HG03039 (cell line): Measurements from ENCODE around the gene ZFP57.
"Not testable (repeated sequence)": the region's sequence is repeated elsewhere in the genome, so short reads cannot be mapped to it uniquely, and the experiment has no call there.

Experiments used
- ATAC-seq: cut with Tn5 transposase; IDR thresholded peaks from one replicate; pipeline ENCODE4 v1.9.1; 2021; ENCODE audit warnings: mild to moderate bottlenecking, moderate library complexity; ENCODE audit not compliant: unreplicated experiment

The ZFP57 gene

GRCh38 chr6:29696147-29697125, 15.5 kb upstream of the ZFP57 start:
- ATAC-seq = no peak

- ATAC-seq = no peak
Measured at GRCh38 chr6:29694637-29695036, 13.7 kb upstream of the ZFP57 start.

- ATAC-seq = no peak
Measured at GRCh38 chr6:29685718-29686326, 4.9 kb upstream of the ZFP57 start.

GRCh38 chr6:29681811-29682210, 859 bp upstream of the ZFP57 start:
- ATAC-seq = no peak

- no peak for ATAC-seq
Measured at GRCh38 chr6:29680416-29680815, 536 bp downstream of the ZFP57 start.

- ATAC-seq = no peak
Measured at GRCh38 chr6:29679962-29680361, 990 bp downstream of the ZFP57 start.

- ATAC-seq = no peak
Measured at GRCh38 chr6:29678114-29678513, 2.8 kb downstream of the ZFP57 start.

GRCh38 chr6:29676981-29677601, 3.9 kb downstream of the ZFP57 start:
- no peak for ATAC-seq

GRCh38 chr6:29675561-29675960, 5.4 kb downstream of the ZFP57 start:
- ATAC-seq = no peak

- ATAC-seq = no peak
Measured at GRCh38 chr6:29674008-29674407, 6.9 kb downstream of the ZFP57 start.

GRCh38 chr6:29673161-29673560, 7.8 kb downstream of the ZFP57 start:
- no peak for ATAC-seq

- ATAC-seq = not testable (repeated sequence)
Measured at GRCh38 chr6:29672116-29672515, 8.8 kb downstream of the ZFP57 start.

GRCh38 chr6:29671026-29671425, 9.9 kb downstream of the ZFP57 start:
- ATAC-seq = no peak

GRCh38 chr6:29667158-29667557, 13.8 kb downstream of the ZFP57 start:
- ATAC-seq = no peak

GRCh38 chr6:29666826-29667130, 14.2 kb downstream of the ZFP57 start:
- no peak for ATAC-seq

- ATAC-seq = no peak
Measured at GRCh38 chr6:29665942-29666825, 14.8 kb downstream of the ZFP57 start.

GRCh38 chr6:29663300-29664042, 17.5 kb downstream of the ZFP57 start:
- no peak for ATAC-seq

- not testable (repeated sequence) for ATAC-seq
Measured at GRCh38 chr6:29661502-29662141, 19.3 kb downstream of the ZFP57 start.

- ATAC-seq = no peak
Measured at GRCh38 chr6:29661071-29661470, 19.9 kb downstream of the ZFP57 start.

- no peak for ATAC-seq
Measured at GRCh38 chr6:29656798-29657197, 24.2 kb downstream of the ZFP57 start, which contains the start of gene MOG. Gene MOG (plus strand): TSS chr6:29657092. CDS start chr6:29657210, 118 bp downstream.
